Measurements from ENCODE around the gene DBN1.
"Not testable (repeated sequence)": the region's sequence is repeated elsewhere in the genome, so short reads cannot be mapped to it uniquely, and the experiment has no call there.

GRCh38 chr5:177485753-177486152 is 12.3 kb upstream of the DBN1 start:
- not testable (repeated sequence) for TF ChIP-seq CTCF (conservative IDR thresholded peaks at IDR 0.05; ENCODE audit: low read depth in 2 of 2); NANOG (IDR thresholded peaks at IDR 0.05; ENCODE audit: borderline replicate concordance); STAT1 (IDR thresholded peaks at IDR 0.05; ENCODE audit: unreplicated experiment); EZH2 (IDR thresholded peaks at IDR 0.05; ENCODE audit: low read depth, unreplicated experiment); REST (IDR thresholded peaks at IDR 0.05; ENCODE audit: unreplicated experiment); POLR2AphosphoS5 (IDR thresholded peaks at IDR 0.05; ENCODE audit: low read depth); EZH2phosphoT487 (IDR thresholded peaks at IDR 0.05; ENCODE audit: unreplicated experiment); JUNB (IDR thresholded peaks at IDR 0.05; ENCODE audit: unreplicated experiment); ZNF114 (CRISPR knock-in tag; IDR thresholded peaks at IDR 0.05); ETS1 (IDR thresholded peaks at IDR 0.05); ZNF462 (CRISPR knock-in tag; IDR thresholded peaks at IDR 0.05); CREB1 (CRISPR knock-in tag; IDR thresholded peaks at IDR 0.05; ENCODE audit: low read depth)
